Progenitor cell of endocrine pancreas (in vitro differentiated cells): ENCODE results near the gene ANKS1A. TPM values are rescaled to one million over a fixed set of nuclear protein-coding genes. Genes with fewer than 3 reads are reported as not detected.

Source experiments
- DNase-seq: peaks from one replicate; pipeline ENCODE4 v3.0.0; 2021; ENCODE audit warnings: low spot score; ENCODE audit not compliant: unreplicated experiment
- H3K27ac Mint-ChIP-seq: 2 replicates; pipeline ENCODE4 v1.8.0; 2021; ENCODE audit warnings: mild to moderate bottlenecking, moderate library complexity, mixed read lengths
- H3K27me3 Mint-ChIP-seq: 2 replicates; pipeline ENCODE4 v1.8.0; 2021; ENCODE audit warnings: mixed read lengths
- H3K36me3 Mint-ChIP-seq: 2 replicates; pipeline ENCODE4 v1.8.0; 2022; ENCODE audit warnings: mixed read lengths; ENCODE audit not compliant: insufficient read depth
- H3K4me1 Mint-ChIP-seq: 2 replicates; pipeline ENCODE4 v1.8.0; 2021; ENCODE audit warnings: low read depth, mixed read lengths
- H3K4me3 Mint-ChIP-seq: 2 replicates; pipeline ENCODE4 v1.8.0; 2021; ENCODE audit warnings: low read depth, mild to moderate bottlenecking, moderate library complexity, mixed read lengths
- H3K9me3 Mint-ChIP-seq: 2 replicates; pipeline ENCODE4 v1.8.0; 2021; ENCODE audit warnings: low read depth, mixed read lengths
- CTCF ChIP-seq: fragments of 200-600 bp; sonication (generic); IDR thresholded peaks from one replicate; pipeline ENCODE4 v1.5.0; 2021; ENCODE audit warnings: antibody characterized with exemption, mild to moderate bottlenecking; ENCODE audit not compliant: unreplicated experiment
- total RNA-seq: library from RNA; stranded (reverse); gene quantifications from 2 replicates; pipeline ENCODE4 v1.2.1, GENCODE V29; 2021

ANKS1A gene
- total RNA-seq, 1 donor from 2014 or later: 36.4 TPM

DNA sequence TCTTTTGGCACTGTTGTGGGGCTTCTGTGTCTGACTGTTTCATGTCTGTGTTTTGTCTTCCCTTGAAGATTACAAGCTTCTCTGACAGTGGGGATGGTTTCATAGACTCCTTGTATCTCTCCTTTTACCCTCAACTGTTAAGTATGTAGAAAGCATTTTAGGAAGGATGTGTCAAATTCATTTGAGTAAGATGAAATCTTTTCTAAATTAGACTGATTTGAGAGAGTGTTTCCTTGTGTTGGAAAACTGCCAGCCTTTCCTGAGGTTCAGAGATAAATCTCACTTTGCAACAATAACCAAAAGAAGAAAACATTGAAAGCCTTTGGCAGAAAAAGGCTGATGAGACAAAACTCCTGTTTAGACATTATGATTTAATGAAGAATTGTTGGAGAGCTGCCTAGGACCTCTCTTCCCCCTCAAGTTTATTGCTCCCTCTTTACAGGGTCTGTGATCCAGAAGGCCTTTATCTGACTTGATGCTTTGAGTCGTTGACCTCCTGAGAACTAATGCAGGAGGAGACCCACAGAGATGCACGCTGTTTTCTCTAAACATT, 68.3 kb downstream of the ANKS1A start:
- no peak for DNase-seq
- TF ChIP-seq CTCF: no peak
- Mint-ChIP-seq H3K4me3 (no peak overlapping the region), H3K27me3 (no peaks in the 10 kb centered on the region), H3K9me3 (no peaks in the 10 kb centered on the region), H3K4me1 (peaks cover 15% of the 10 kb centered on the region), H3K27ac (no peak overlapping the region), H3K36me3 (no peaks in the 10 kb centered on the region)

GRCh38 chr6:34958734-34959133, 69.7 kb downstream of the ANKS1A start:
- Mint-ChIP-seq H3K4me1 (peaks cover 5% of the 10 kb centered on the region), H3K27me3 (no peaks in the 10 kb centered on the region), H3K27ac (no peak overlapping the region)

GRCh38 chr6:34959224-34959623, 70.2 kb downstream of the ANKS1A start:
- TF ChIP-seq CTCF: no peak
- no peak for DNase-seq
- Mint-ChIP-seq H3K9me3 (no peaks in the 10 kb centered on the region), H3K4me1 (peaks cover under 1% of the 10 kb centered on the region), H3K27ac (no peak overlapping the region), H3K4me3 (no peak overlapping the region), H3K36me3 (no peaks in the 10 kb centered on the region), H3K27me3 (no peaks in the 10 kb centered on the region)

More at GRCh38 chr6:34958734-34959133, 69.7 kb downstream of the ANKS1A start:
- Mint-ChIP-seq H3K9me3 (no peaks in the 10 kb centered on the region), H3K4me3 (no peak overlapping the region), H3K36me3 (no peaks in the 10 kb centered on the region)
- no peak for TF ChIP-seq CTCF
- no peak for DNase-seq

DNA sequence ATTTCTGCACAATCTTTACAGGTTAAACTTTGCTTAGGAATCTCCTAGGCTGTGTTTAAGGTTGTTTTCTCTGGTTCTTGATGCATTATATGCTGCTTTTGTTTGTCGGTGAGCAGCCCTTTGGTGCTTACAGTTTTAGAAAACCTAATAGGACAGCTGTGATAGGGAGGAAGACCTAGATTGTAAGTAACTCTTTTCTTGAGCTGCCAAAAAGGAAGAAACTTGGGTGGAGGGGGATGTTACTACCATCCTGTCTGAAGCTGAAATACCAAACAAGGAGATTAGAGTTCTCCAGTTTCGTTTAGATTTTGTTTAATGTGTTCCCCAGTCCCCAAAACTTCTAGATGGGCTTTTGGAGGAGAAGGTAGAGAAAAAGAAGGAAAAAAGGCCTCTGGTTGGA, 72.0 kb downstream of the ANKS1A start:
- no peak for TF ChIP-seq CTCF
- no peaks in the 10 kb centered on the region for H3K27me3 Mint-ChIP-seq
- H3K27ac Mint-ChIP-seq: no peak overlapping the region
- H3K36me3 Mint-ChIP-seq: no peaks in the 10 kb centered on the region
- no peaks in the 10 kb centered on the region for H3K9me3 Mint-ChIP-seq
- no peak overlapping the region for H3K4me3 Mint-ChIP-seq
- H3K4me1 Mint-ChIP-seq: no peaks in the 10 kb centered on the region
- no peak for DNase-seq

DNA sequence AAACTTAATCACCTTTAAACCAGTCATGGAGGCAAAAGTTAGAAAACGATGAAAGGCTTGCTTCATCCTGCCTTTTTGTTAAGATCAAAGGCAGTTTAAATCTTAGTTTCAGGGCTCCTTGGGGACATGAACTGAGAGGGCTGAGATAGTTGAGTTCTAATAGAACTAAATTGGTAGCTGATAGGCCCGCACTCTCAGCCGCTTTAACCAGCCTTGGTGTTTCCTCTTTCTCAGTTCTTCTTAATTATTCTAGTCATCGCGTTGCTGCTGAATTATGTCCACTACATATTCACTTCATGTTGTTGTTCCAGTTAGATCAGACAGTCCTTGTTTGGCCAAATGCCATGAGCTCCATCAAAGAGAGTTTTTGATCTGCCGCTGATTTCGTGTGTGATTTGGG, 72.5 kb downstream of the ANKS1A start:
- Mint-ChIP-seq H3K36me3 (no peaks in the 10 kb centered on the region), H3K4me1 (no peaks in the 10 kb centered on the region), H3K9me3 (no peaks in the 10 kb centered on the region), H3K27me3 (no peaks in the 10 kb centered on the region), H3K4me3 (no peak overlapping the region), H3K27ac (no peak overlapping the region)
- TF ChIP-seq CTCF: no peak
- no peak for DNase-seq
